HCT116 (cell line): ENCODE results near the gene OTOG. TPM values are rescaled to one million over a fixed set of nuclear protein-coding genes. Genes with fewer than 3 reads are reported as not detected.

ENCODE experiments used
- ATAC-seq: fragments of 200-7000 bp; cut with Tn5 transposase; 2 replicates; pipeline ENCODE4 v1.9.1; 2020; ENCODE audit warnings: mild to moderate bottlenecking, moderate library complexity
- BruUV-seq: library from RNA; stranded (reverse); fragments of 400-500 nt; replicated peaks from 2 replicates; lab custom pipeline; 2021; lab: Mats Ljungman, UMichigan
- CTCF ChIA-PET: fragments of 300-600 bp; sonication (Branson Sonifier 250); formaldehyde crosslinking; loops from one replicate; lab custom pipeline; 2021; ENCODE audit warnings: antibody characterized with exemption; lab: Charles Lee
- POLR2A ChIA-PET: fragments of 300-600, 350-600 bp; sonication (Branson Sonifier 250); formaldehyde crosslinking; loops from one replicate; lab custom pipeline; 2021; ENCODE audit warnings: antibody characterized with exemption; lab: Charles Lee
- RAD21 ChIA-PET, 2 experiments: fragments of 300-600 bp; sonication (Branson Sonifier 250); formaldehyde crosslinking; loops; one replicate each; lab custom pipeline; 2023; ENCODE audit warnings: low total read pairs in 2 of 2; ENCODE audit not compliant: uncharacterized antibody in 2 of 2, unreplicated experiment in 2 of 2, low non-redundant PET in 1 of 2; lab: Charles Lee
- DNase-seq: peaks from one replicate; pipeline ENCODE4 v3.0.0-alpha.2; 2010; ENCODE audit warnings: low read depth, low spot score
- H2AFZ ChIP-seq: fragments of 200-600 bp; shearing (Covaris generic), sonication (generic); 2 replicates; pipeline ENCODE4 v1.6.1; 2017; ENCODE audit warnings: low read depth, mixed run types, mixed read lengths, antibody characterized with exemption, low read length; ENCODE audit not compliant: poor library complexity, severe bottlenecking
- H3K27ac ChIP-seq: 2 replicates; pipeline ENCODE4 v1.5.1; 2012; ENCODE audit warnings: low read depth, low read length
- H3K27me3 ChIP-seq: fragments of 200-600 bp; sonication (generic); 2 replicates; pipeline ENCODE4 v1.6.1; 2016; ENCODE audit warnings: mixed run types, low read length, mixed read lengths; ENCODE audit not compliant: insufficient read depth
- H3K36me3 ChIP-seq, 2 experiments: fragments of 200-500 bp in 1 of 2; fragments of 200-600 bp in 1 of 2; sonication (Bioruptor generic) in 1 of 2; sonication (generic) in 1 of 2; 2 replicates each; pipeline versions ENCODE4 v1.5.1 to v1.6.1; 2014 to 2016; ENCODE audit warnings: low read length in 2 of 2, inconsistent platforms in 1 of 2, mixed read lengths in 1 of 2, mixed run types in 1 of 2; ENCODE audit not compliant: insufficient read depth in 2 of 2, control insufficient read depth in 1 of 2
- H3K4me1 ChIP-seq, 2 experiments: fragments of 200-600 bp in 1 of 2; sonication (generic) in 1 of 2; 2 replicates each; pipeline versions ENCODE4 v1.5.1 to v1.6.1; 2012 to 2017; ENCODE audit warnings: low read length in 2 of 2, inconsistent platforms in 1 of 2, mild to moderate bottlenecking in 1 of 2, mixed read lengths in 1 of 2, mixed run types in 1 of 2, moderate library complexity in 1 of 2; ENCODE audit not compliant: insufficient read depth in 2 of 2, control insufficient read depth in 1 of 2
- H3K4me2 ChIP-seq: fragments of 200-600 bp; sonication (generic); 2 replicates; pipeline ENCODE4 v1.6.1; 2017; ENCODE audit warnings: mixed run types, low read length, mixed read lengths
- H3K4me3 ChIP-seq, 2 experiments: fragments of 200-600 bp in 1 of 2; sonication (generic) in 1 of 2; replicated peaks in 1 of 2; 2 replicates each; pipeline ENCODE4 v1.5.1; 2011 to 2016; ENCODE audit warnings: low read length in 2 of 2, control low read depth in 1 of 2, low read depth in 1 of 2, mild to moderate bottlenecking in 1 of 2, mixed read lengths in 1 of 2, mixed run types in 1 of 2
- H3K79me2 ChIP-seq: fragments of 200-600 bp; sonication (generic); 2 replicates; pipeline ENCODE4 v1.6.1; 2017; ENCODE audit warnings: mild to moderate bottlenecking, mixed run types, low read length, moderate library complexity, mixed read lengths; ENCODE audit not compliant: insufficient read depth
- H3K9ac ChIP-seq: fragments of 200-600 bp; sonication (generic); 2 replicates; pipeline ENCODE4 v1.6.1; 2016; ENCODE audit warnings: low read length, mixed read lengths
- H3K9me2 ChIP-seq: fragments of 200-600 bp; sonication (generic), shearing (Covaris generic); 2 replicates; pipeline ENCODE4 v1.6.1; 2017; ENCODE audit warnings: mixed run types, mild to moderate bottlenecking, moderate library complexity; ENCODE audit not compliant: insufficient read depth
- H3K9me3 ChIP-seq, 2 experiments: fragments of 200-500 bp in 1 of 2; fragments of 200-600 bp in 1 of 2; sonication (Bioruptor generic) in 1 of 2; sonication (generic) in 1 of 2; 2 replicates each; pipeline ENCODE4 v1.6.1; 2014 to 2017; ENCODE audit warnings: low read length in 2 of 2, mixed read lengths in 2 of 2, inconsistent platforms in 1 of 2, low read depth in 1 of 2, mild to moderate bottlenecking in 1 of 2, mixed run types in 1 of 2, moderate library complexity in 1 of 2; ENCODE audit not compliant: control insufficient read depth in 1 of 2, insufficient read depth in 1 of 2
- H4K20me1 ChIP-seq: fragments of 200-600 bp; sonication (generic), shearing (Covaris generic); 2 replicates; pipeline ENCODE4 v1.6.1; 2017; ENCODE audit warnings: mixed run types, mild to moderate bottlenecking, moderate library complexity; ENCODE audit not compliant: insufficient read depth
- CBX3 ChIP-seq: IDR thresholded peaks from 2 replicates; pipeline ENCODE4 v1.6.1; 2012; ENCODE audit warnings: low read depth
- CEBPB ChIP-seq: IDR thresholded peaks from 2 replicates; pipeline ENCODE4 v1.6.1; 2012; ENCODE audit warnings: low read depth
- ELF1 ChIP-seq: IDR thresholded peaks from 2 replicates; pipeline ENCODE4 v1.6.1; 2012; ENCODE audit warnings: low read depth, borderline replicate concordance
- EZH2 ChIP-seq: fragments of 200-600 bp; sonication (generic); IDR thresholded peaks from 2 replicates; pipeline ENCODE4 v1.6.1; 2017; ENCODE audit warnings: antibody characterized with exemption, mixed run types
- EZH2phosphoT487 ChIP-seq: fragments of 200-600 bp; IDR thresholded peaks from 2 replicates; pipeline ENCODE4 v1.6.1; 2018; ENCODE audit warnings: antibody characterized with exemption, borderline replicate concordance
- JUND ChIP-seq: IDR thresholded peaks from 2 replicates; pipeline ENCODE4 v1.6.1; 2012
- MAX ChIP-seq: IDR thresholded peaks from 2 replicates; pipeline ENCODE4 v1.6.1; 2012
- POLR2A ChIP-seq: IDR thresholded peaks from 2 replicates; pipeline ENCODE4 v1.7.0; 2011; ENCODE audit warnings: borderline replicate concordance; ENCODE audit not compliant: insufficient read depth, insufficient read length; ENCODE audit errors: extremely low read depth
- POLR2AphosphoS5 ChIP-seq: IDR thresholded peaks from 2 replicates; pipeline ENCODE4 v1.6.1; 2011; ENCODE audit warnings: mild to moderate bottlenecking, low read depth, low read length, moderate library complexity
- RAD21 ChIP-seq: IDR thresholded peaks from 2 replicates; pipeline ENCODE4 v1.6.1; 2012; ENCODE audit warnings: low read depth, mild to moderate bottlenecking
- SP1 ChIP-seq: IDR thresholded peaks from 2 replicates; pipeline ENCODE4 v1.6.1; 2012; ENCODE audit warnings: low read depth
- SRF ChIP-seq: IDR thresholded peaks from 2 replicates; pipeline ENCODE4 v1.6.1; 2012; ENCODE audit warnings: low read depth
- YY1 ChIP-seq: IDR thresholded peaks from 2 replicates; pipeline ENCODE4 v1.6.1; 2011; ENCODE audit warnings: low read length, low read depth, moderate library complexity, mild to moderate bottlenecking; ENCODE audit not compliant: insufficient replicate concordance; ENCODE audit errors: extremely low read depth
- ZFX ChIP-seq: fragments of 450-650 bp; IDR thresholded peaks from 2 replicates; pipeline ENCODE4 v1.6.1; 2017
- ZNF274 ChIP-seq: fragments of 200-500 bp; sonication (Bioruptor generic); IDR thresholded peaks from 2 replicates; pipeline ENCODE4 v1.6.1; 2014; ENCODE audit warnings: mild to moderate bottlenecking, low read depth, low read length, inconsistent platforms
- intact Hi-C: fragments of 100-400 bp; cut with micrococcal nuclease; formaldehyde crosslinking; loops from 2 replicates; pipeline ENCODE4 v1.10.0; 2022
- total RNA-seq: library from RNA; stranded (reverse); gene quantifications from one replicate; pipeline ENCODE4 v1.2.1, GENCODE V29; 2021; ENCODE audit not compliant: unreplicated experiment
- TF ChIP-seq, protein P1 (sequence below): IDR thresholded peaks from 2 replicates; pipeline ENCODE4 v1.6.1; 2012
- TF ChIP-seq, protein P2 (sequence below), 3 experiments: fragments of 200-600 bp in 1 of 3; sonication (generic) in 1 of 3; IDR thresholded peaks in 2 of 3; conservative IDR thresholded peaks in 1 of 3; 2 replicates each; pipeline ENCODE4 v1.5.1; 2012 to 2017; ENCODE audit warnings: low read depth in 2 of 3, low read length in 2 of 3, antibody characterized with exemption in 1 of 3, borderline replicate concordance in 1 of 3, control low read depth in 1 of 3, mild to moderate bottlenecking in 1 of 3, mixed read lengths in 1 of 3, mixed run types in 1 of 3, moderate library complexity in 1 of 3; ENCODE audit not compliant: insufficient read depth in 1 of 3
- TF ChIP-seq, protein P3 (sequence below): IDR thresholded peaks from 2 replicates; pipeline ENCODE4 v1.6.1; 2012; ENCODE audit warnings: low read depth
- TF ChIP-seq, protein P4 (sequence below): IDR thresholded peaks from 2 replicates; pipeline ENCODE4 v1.6.1; 2011; ENCODE audit warnings: mild to moderate bottlenecking, low read length, moderate library complexity; ENCODE audit not compliant: insufficient replicate concordance; ENCODE audit errors: extremely low read depth

The OTOG gene
- total RNA-seq, 1 experiment from 2014 or later: 0.07 TPM

DNA sequence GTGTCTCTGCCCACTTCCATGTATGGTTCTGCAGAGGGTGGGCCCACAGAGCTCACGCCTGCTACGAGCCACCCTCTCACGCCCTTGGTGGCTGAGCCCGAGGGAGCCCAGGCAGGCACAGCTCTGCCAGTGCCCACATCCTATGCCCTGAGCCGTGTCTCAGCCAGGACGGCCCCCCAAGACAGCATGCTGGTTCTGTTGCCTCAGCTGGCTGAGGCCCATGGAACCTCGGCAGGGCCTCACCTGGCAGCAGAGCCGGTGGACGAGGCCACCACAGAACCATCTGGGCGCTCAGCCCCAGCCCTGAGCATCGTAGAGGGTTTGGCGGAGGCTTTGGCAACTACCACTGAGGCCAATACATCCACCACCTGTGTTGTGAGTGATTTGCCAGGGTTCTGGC is 64.0 kb downstream of the OTOG start:
- ChIA-PET POLR2A (no interaction called here), CTCF (interaction anchor here (2.4 kb wide), 1 partner anchor 12 kb away, joined by 6 read pairs; no protein-coding TSS in a partner anchor), RAD21 (no interaction called here)
- H4K20me1 ChIP-seq: no peaks in the 10 kb centered on the region
- no peak overlapping the region for H3K9ac ChIP-seq
- no peak overlapping the region for H2AFZ ChIP-seq
- H3K27ac ChIP-seq: no peak overlapping the region
- H3K27me3 ChIP-seq: no peaks in the 10 kb centered on the region
- TF ChIP-seq ZNF274 (no peak), RAD21 (no peak), ELF1 (no peak), CEBPB (no peak), YY1 (no peak), ZFX (no peak), MAX (no peak), EZH2 (no peak), POLR2AphosphoS5 (no peak), POLR2A (no peak), SRF (no peak), CBX3 (no peak), SP1 (no peak), JUND (no peak), EZH2phosphoT487 (no peak)
- TF ChIP-seq, protein P1, sequence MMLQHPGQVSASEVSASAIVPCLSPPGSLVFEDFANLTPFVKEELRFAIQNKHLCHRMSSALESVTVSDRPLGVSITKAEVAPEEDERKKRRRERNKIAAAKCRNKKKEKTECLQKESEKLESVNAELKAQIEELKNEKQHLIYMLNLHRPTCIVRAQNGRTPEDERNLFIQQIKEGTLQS: no peak
- TF ChIP-seq, protein P2, sequence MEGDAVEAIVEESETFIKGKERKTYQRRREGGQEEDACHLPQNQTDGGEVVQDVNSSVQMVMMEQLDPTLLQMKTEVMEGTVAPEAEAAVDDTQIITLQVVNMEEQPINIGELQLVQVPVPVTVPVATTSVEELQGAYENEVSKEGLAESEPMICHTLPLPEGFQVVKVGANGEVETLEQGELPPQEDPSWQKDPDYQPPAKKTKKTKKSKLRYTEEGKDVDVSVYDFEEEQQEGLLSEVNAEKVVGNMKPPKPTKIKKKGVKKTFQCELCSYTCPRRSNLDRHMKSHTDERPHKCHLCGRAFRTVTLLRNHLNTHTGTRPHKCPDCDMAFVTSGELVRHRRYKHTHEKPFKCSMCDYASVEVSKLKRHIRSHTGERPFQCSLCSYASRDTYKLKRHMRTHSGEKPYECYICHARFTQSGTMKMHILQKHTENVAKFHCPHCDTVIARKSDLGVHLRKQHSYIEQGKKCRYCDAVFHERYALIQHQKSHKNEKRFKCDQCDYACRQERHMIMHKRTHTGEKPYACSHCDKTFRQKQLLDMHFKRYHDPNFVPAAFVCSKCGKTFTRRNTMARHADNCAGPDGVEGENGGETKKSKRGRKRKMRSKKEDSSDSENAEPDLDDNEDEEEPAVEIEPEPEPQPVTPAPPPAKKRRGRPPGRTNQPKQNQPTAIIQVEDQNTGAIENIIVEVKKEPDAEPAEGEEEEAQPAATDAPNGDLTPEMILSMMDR (IDR thresholded peaks at IDR 0.05 in 2 of 3, conservative IDR thresholded peaks at IDR 0.05 in 1 of 3; ENCODE audit: borderline replicate concordance in 1 of 3, insufficient read depth in 1 of 3, low read depth in 2 of 3, low read length in 2 of 3): no peak
- TF ChIP-seq, protein P3, sequence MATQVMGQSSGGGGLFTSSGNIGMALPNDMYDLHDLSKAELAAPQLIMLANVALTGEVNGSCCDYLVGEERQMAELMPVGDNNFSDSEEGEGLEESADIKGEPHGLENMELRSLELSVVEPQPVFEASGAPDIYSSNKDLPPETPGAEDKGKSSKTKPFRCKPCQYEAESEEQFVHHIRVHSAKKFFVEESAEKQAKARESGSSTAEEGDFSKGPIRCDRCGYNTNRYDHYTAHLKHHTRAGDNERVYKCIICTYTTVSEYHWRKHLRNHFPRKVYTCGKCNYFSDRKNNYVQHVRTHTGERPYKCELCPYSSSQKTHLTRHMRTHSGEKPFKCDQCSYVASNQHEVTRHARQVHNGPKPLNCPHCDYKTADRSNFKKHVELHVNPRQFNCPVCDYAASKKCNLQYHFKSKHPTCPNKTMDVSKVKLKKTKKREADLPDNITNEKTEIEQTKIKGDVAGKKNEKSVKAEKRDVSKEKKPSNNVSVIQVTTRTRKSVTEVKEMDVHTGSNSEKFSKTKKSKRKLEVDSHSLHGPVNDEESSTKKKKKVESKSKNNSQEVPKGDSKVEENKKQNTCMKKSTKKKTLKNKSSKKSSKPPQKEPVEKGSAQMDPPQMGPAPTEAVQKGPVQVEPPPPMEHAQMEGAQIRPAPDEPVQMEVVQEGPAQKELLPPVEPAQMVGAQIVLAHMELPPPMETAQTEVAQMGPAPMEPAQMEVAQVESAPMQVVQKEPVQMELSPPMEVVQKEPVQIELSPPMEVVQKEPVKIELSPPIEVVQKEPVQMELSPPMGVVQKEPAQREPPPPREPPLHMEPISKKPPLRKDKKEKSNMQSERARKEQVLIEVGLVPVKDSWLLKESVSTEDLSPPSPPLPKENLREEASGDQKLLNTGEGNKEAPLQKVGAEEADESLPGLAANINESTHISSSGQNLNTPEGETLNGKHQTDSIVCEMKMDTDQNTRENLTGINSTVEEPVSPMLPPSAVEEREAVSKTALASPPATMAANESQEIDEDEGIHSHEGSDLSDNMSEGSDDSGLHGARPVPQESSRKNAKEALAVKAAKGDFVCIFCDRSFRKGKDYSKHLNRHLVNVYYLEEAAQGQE: no peak
- TF ChIP-seq, protein P4, sequence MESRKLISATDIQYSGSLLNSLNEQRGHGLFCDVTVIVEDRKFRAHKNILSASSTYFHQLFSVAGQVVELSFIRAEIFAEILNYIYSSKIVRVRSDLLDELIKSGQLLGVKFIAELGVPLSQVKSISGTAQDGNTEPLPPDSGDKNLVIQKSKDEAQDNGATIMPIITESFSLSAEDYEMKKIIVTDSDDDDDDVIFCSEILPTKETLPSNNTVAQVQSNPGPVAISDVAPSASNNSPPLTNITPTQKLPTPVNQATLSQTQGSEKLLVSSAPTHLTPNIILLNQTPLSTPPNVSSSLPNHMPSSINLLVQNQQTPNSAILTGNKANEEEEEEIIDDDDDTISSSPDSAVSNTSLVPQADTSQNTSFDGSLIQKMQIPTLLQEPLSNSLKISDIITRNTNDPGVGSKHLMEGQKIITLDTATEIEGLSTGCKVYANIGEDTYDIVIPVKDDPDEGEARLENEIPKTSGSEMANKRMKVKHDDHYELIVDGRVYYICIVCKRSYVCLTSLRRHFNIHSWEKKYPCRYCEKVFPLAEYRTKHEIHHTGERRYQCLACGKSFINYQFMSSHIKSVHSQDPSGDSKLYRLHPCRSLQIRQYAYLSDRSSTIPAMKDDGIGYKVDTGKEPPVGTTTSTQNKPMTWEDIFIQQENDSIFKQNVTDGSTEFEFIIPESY: no peak
- no peaks in the 10 kb centered on the region for H3K36me3 ChIP-seq
- DNase-seq (no peak), ATAC-seq (no peak)
- intact Hi-C loops: no loop called here
- no peak overlapping the region for H3K4me2 ChIP-seq
- H3K4me1 ChIP-seq: no peaks in the 10 kb centered on the region
- H3K9me2 ChIP-seq: no peaks in the 10 kb centered on the region
- no peaks in the 10 kb centered on the region for H3K9me3 ChIP-seq
- no TSS peak for BruUV-seq
- H3K4me3 ChIP-seq: no peak overlapping the region
- H3K79me2 ChIP-seq: no peaks in the 10 kb centered on the region
